ENCODE measurements around the gene CSRNP3.

The CSRNP3 gene

DNA sequence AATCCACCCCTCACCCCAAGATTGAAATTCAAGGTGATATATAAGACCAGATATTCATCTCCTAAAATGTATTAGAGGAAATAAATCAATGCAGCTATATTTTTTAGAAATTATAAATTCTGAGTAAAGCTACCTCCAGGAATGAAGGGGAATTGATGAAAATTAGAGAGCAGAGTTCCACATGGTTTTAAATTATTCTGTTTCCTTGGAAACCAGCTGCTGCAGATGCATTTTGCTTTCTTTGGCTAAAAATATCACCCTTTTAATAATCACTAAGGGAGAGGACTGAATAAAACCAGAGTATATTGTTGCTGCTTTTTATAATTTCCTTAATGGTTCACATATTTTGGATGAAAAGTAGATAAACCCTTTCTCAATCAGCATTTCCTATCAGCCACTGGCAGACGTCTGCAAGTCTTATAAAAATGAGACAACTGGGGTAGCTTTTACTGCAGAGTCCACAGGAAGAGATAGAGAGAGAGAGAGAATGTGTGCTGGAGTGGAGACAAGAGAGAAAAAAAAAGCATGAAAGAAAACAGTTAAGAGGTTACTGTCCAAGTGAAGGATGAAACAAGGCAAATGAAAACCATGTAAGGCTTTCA is 2.0 kb downstream of the CSRNP3 start:
- TF ChIP-seq, protein P1, sequence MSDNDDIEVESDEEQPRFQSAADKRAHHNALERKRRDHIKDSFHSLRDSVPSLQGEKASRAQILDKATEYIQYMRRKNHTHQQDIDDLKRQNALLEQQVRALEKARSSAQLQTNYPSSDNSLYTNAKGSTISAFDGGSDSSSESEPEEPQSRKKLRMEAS (IDR thresholded peaks at IDR 0.05) = no peak
- TF ChIP-seq CEBPB (IDR thresholded peaks at IDR 0.05) = no peak
- no peak for TF ChIP-seq TAF1 (IDR thresholded peaks at IDR 0.05; ENCODE audit: low read depth)
- no peak for TF ChIP-seq EGR1 (IDR thresholded peaks at IDR 0.05)
- no peak for TF ChIP-seq TCF12 (IDR thresholded peaks at IDR 0.05; ENCODE audit: low read depth)
- TF ChIP-seq, protein P2, sequence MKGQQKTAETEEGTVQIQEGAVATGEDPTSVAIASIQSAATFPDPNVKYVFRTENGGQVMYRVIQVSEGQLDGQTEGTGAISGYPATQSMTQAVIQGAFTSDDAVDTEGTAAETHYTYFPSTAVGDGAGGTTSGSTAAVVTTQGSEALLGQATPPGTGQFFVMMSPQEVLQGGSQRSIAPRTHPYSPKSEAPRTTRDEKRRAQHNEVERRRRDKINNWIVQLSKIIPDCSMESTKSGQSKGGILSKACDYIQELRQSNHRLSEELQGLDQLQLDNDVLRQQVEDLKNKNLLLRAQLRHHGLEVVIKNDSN (IDR thresholded peaks at IDR 0.05) = no peak
- TF ChIP-seq RAD21 (IDR thresholded peaks at IDR 0.05; ENCODE audit: low read depth) = no peak
- no peak for TF ChIP-seq CREB1 (IDR thresholded peaks at IDR 0.05; ENCODE audit: low read depth)
- no peak for TF ChIP-seq YY1 (IDR thresholded peaks at IDR 0.05; ENCODE audit: low read depth)
- TF ChIP-seq, protein P3, sequence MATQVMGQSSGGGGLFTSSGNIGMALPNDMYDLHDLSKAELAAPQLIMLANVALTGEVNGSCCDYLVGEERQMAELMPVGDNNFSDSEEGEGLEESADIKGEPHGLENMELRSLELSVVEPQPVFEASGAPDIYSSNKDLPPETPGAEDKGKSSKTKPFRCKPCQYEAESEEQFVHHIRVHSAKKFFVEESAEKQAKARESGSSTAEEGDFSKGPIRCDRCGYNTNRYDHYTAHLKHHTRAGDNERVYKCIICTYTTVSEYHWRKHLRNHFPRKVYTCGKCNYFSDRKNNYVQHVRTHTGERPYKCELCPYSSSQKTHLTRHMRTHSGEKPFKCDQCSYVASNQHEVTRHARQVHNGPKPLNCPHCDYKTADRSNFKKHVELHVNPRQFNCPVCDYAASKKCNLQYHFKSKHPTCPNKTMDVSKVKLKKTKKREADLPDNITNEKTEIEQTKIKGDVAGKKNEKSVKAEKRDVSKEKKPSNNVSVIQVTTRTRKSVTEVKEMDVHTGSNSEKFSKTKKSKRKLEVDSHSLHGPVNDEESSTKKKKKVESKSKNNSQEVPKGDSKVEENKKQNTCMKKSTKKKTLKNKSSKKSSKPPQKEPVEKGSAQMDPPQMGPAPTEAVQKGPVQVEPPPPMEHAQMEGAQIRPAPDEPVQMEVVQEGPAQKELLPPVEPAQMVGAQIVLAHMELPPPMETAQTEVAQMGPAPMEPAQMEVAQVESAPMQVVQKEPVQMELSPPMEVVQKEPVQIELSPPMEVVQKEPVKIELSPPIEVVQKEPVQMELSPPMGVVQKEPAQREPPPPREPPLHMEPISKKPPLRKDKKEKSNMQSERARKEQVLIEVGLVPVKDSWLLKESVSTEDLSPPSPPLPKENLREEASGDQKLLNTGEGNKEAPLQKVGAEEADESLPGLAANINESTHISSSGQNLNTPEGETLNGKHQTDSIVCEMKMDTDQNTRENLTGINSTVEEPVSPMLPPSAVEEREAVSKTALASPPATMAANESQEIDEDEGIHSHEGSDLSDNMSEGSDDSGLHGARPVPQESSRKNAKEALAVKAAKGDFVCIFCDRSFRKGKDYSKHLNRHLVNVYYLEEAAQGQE (IDR thresholded peaks at IDR 0.05; ENCODE audit: low read depth) = no peak
- TF ChIP-seq ZBTB7A (IDR thresholded peaks at IDR 0.05; ENCODE audit: low read depth) = no peak
- TF ChIP-seq EP300 (IDR thresholded peaks at IDR 0.05; ENCODE audit: borderline replicate concordance) = no peak
- no peak for TF ChIP-seq FOXM1 (IDR thresholded peaks at IDR 0.05; ENCODE audit: borderline replicate concordance, low read depth)
- no peak for TF ChIP-seq TEAD4 (IDR thresholded peaks at IDR 0.05)

DNA sequence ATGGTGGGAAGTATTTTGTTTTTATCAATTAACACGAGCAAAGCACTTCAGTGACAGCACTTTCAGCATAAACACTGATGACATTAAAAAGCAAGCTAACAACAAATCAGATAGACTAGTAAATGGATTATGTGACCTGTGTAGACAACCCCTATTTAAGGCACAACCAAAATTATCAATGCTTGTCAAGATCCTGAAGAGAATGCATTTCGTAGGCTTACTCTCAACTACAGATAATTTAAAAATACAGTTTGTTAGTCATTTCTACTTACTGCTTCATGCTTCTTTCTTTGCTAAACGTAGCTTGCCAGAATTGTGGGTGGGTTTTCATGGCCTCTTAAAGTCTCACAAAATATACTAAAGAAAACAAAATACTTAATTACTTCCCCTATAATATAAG is 3.4 kb downstream of the CSRNP3 start:
- TF ChIP-seq, protein P1 (IDR thresholded peaks at IDR 0.05) = no peak
- TF ChIP-seq, protein P2 (IDR thresholded peaks at IDR 0.05) = no peak
- TF ChIP-seq EGR1 (IDR thresholded peaks at IDR 0.05) = no peak
- TF ChIP-seq YY1 (IDR thresholded peaks at IDR 0.05; ENCODE audit: low read depth) = no peak
- no peak for TF ChIP-seq FOXM1 (IDR thresholded peaks at IDR 0.05; ENCODE audit: borderline replicate concordance, low read depth)
- TF ChIP-seq CEBPB (IDR thresholded peaks at IDR 0.05) = no peak
- no peak for TF ChIP-seq TAF1 (IDR thresholded peaks at IDR 0.05; ENCODE audit: low read depth)
- TF ChIP-seq, protein P3 (IDR thresholded peaks at IDR 0.05; ENCODE audit: low read depth) = no peak
- no peak for TF ChIP-seq NFIC (IDR thresholded peaks at IDR 0.05)
- TF ChIP-seq ZBTB7A (IDR thresholded peaks at IDR 0.05; ENCODE audit: low read depth) = no peak
- TF ChIP-seq CREB1 (IDR thresholded peaks at IDR 0.05; ENCODE audit: low read depth) = no peak
- no peak for TF ChIP-seq TEAD4 (IDR thresholded peaks at IDR 0.05)
- TF ChIP-seq RAD21 (IDR thresholded peaks at IDR 0.05; ENCODE audit: low read depth) = no peak
- TF ChIP-seq TCF12 (IDR thresholded peaks at IDR 0.05; ENCODE audit: low read depth) = no peak
- no peak for TF ChIP-seq EP300 (IDR thresholded peaks at IDR 0.05; ENCODE audit: borderline replicate concordance)

DNA sequence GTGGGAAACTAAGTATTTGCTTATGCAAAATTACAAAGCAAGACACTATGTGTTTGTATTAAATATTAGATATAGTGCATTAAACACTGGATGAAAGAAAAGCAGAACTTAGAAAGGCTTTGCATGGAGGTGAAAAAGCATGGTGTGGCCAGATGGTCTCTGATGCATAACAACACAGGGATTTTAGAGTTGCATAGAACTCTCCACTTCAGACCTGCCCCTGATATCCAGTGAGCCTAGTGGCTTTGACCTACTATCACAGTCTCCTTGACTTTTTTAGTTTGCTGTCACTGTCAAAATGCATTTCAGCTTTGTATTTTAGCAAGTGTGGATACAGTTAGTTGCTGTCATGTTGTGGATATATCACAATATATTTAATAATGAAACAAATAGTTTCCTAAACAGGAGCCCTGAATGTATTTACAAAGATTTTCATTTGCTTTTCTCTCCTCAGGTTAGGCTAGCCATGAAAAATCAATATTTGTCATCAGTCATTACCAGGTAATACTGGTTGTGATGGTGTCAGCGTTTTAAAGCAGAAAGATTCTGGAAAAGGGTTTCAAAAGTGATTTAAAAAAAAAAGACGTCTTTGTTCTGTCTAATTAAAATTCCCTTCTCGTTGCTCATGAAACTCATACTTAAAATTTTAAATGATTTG is 5.2 kb downstream of the CSRNP3 start:
- TF ChIP-seq YY1 (IDR thresholded peaks at IDR 0.05; ENCODE audit: low read depth) = no peak
- TF ChIP-seq CREB1 (IDR thresholded peaks at IDR 0.05; ENCODE audit: low read depth) = no peak
- TF ChIP-seq, protein P3 (IDR thresholded peaks at IDR 0.05; ENCODE audit: low read depth) = no peak
- TF ChIP-seq, protein P2 (IDR thresholded peaks at IDR 0.05) = no peak
- TF ChIP-seq EP300 (IDR thresholded peaks at IDR 0.05; ENCODE audit: borderline replicate concordance) = no peak
- TF ChIP-seq EGR1 (IDR thresholded peaks at IDR 0.05) = no peak
- TF ChIP-seq ZBTB7A (IDR thresholded peaks at IDR 0.05; ENCODE audit: low read depth) = no peak
- no peak for TF ChIP-seq TEAD4 (IDR thresholded peaks at IDR 0.05)
- TF ChIP-seq TCF12 (IDR thresholded peaks at IDR 0.05; ENCODE audit: low read depth) = no peak
- TF ChIP-seq RAD21 (IDR thresholded peaks at IDR 0.05; ENCODE audit: low read depth) = no peak
- TF ChIP-seq FOXM1 (IDR thresholded peaks at IDR 0.05; ENCODE audit: borderline replicate concordance, low read depth) = no peak
- no peak for TF ChIP-seq CEBPB (IDR thresholded peaks at IDR 0.05)
- TF ChIP-seq, protein P1 (IDR thresholded peaks at IDR 0.05) = no peak
- no peak for TF ChIP-seq TAF1 (IDR thresholded peaks at IDR 0.05; ENCODE audit: low read depth)
- TF ChIP-seq NFIC (IDR thresholded peaks at IDR 0.05) = no peak
